WTC11 (cell line): ENCODE results near the gene CCDC57. TPM values are rescaled to one million over a fixed set of nuclear protein-coding genes. Genes with fewer than 3 reads are reported as not detected.

ENCODE experiments used
- CREB1 ChIP-seq: sonication (generic); formaldehyde crosslinking; IDR thresholded peaks from 2 replicates; pipeline ENCODE4 v1.8.0; 2023; ENCODE audit warnings: mild to moderate bottlenecking, missing genetic modification reagents
- CREM ChIP-seq: sonication (generic); formaldehyde crosslinking; IDR thresholded peaks from 2 replicates; pipeline ENCODE4 v1.8.1; 2022; ENCODE audit warnings: mild to moderate bottlenecking, missing genetic modification reagents, moderate library complexity
- ELF4 ChIP-seq: sonication (generic); formaldehyde crosslinking; IDR thresholded peaks from 2 replicates; pipeline ENCODE4 v1.8.1; 2022; ENCODE audit warnings: low read depth, mild to moderate bottlenecking, moderate library complexity, missing genetic modification reagents
- EMX1 ChIP-seq: fragments of 250-450 bp; sonication (Bioruptor Pico); IDR thresholded peaks from 2 replicates; pipeline ENCODE4 v1.8.0; 2021; ENCODE audit warnings: mild to moderate bottlenecking
- ESRRA ChIP-seq: sonication (generic); formaldehyde crosslinking; IDR thresholded peaks from 2 replicates; pipeline ENCODE4 v1.8.1; 2022; ENCODE audit warnings: mild to moderate bottlenecking, missing genetic modification reagents, borderline replicate concordance
- FOXJ3 ChIP-seq: sonication (generic); formaldehyde crosslinking; IDR thresholded peaks from 2 replicates; pipeline ENCODE4 v1.9.0; 2021; ENCODE audit warnings: missing genetic modification reagents, mild to moderate bottlenecking, borderline replicate concordance
- FOXP1 ChIP-seq: sonication (generic); formaldehyde crosslinking; IDR thresholded peaks from 2 replicates; pipeline ENCODE4 v1.8.0; 2022; ENCODE audit warnings: missing genetic modification reagents, mild to moderate bottlenecking, moderate library complexity, borderline replicate concordance
- GABPB1 ChIP-seq: sonication (generic); formaldehyde crosslinking; IDR thresholded peaks from 2 replicates; pipeline ENCODE4 v1.8.1; 2023; ENCODE audit warnings: mild to moderate bottlenecking, missing genetic modification reagents
- GTF2I ChIP-seq: fragments of 250-450 bp; sonication (Bioruptor Pico); conservative IDR thresholded peaks from 2 replicates; pipeline ENCODE4 v1.4.0; 2021; ENCODE audit warnings: mild to moderate bottlenecking
- HMGA2 ChIP-seq: fragments of 250-450 bp; sonication (Bioruptor Pico); IDR thresholded peaks from 2 replicates; pipeline ENCODE4 v1.4.0; 2021; ENCODE audit warnings: mild to moderate bottlenecking, moderate library complexity
- KAT7 ChIP-seq: sonication (generic); formaldehyde crosslinking; IDR thresholded peaks from 2 replicates; pipeline ENCODE4 v1.8.1; 2023; ENCODE audit warnings: missing genetic modification reagents, mild to moderate bottlenecking, borderline replicate concordance
- MLX ChIP-seq: sonication (generic); formaldehyde crosslinking; IDR thresholded peaks from 2 replicates; pipeline ENCODE4 v1.8.1; 2023; ENCODE audit warnings: mild to moderate bottlenecking, missing genetic modification reagents, moderate library complexity
- NFATC4 ChIP-seq: fragments of 250-450 bp; sonication (Bioruptor Pico); IDR thresholded peaks from 2 replicates; pipeline ENCODE4 v1.9.0; 2021; ENCODE audit warnings: mild to moderate bottlenecking
- NR3C1 ChIP-seq: sonication (generic); formaldehyde crosslinking; conservative IDR thresholded peaks from 2 replicates; pipeline ENCODE4 v1.8.1; 2023; ENCODE audit warnings: low read depth, mild to moderate bottlenecking, missing genetic modification reagents
- OVOL2 ChIP-seq: fragments of 250-450 bp; sonication (Bioruptor Pico); IDR thresholded peaks from 2 replicates; pipeline ENCODE4 v1.9.0; 2021; ENCODE audit warnings: mild to moderate bottlenecking, borderline replicate concordance
- PRRX2 ChIP-seq: fragments of 250-450 bp; sonication (Bioruptor Pico); IDR thresholded peaks from 2 replicates; pipeline ENCODE4 v1.8.0; 2021; ENCODE audit warnings: mild to moderate bottlenecking
- SMAD4 ChIP-seq: sonication (generic); formaldehyde crosslinking; IDR thresholded peaks from 2 replicates; pipeline ENCODE4 v1.8.0; 2022; ENCODE audit warnings: mild to moderate bottlenecking, missing genetic modification reagents
- SOX15 ChIP-seq: fragments of 250-450 bp; sonication (Bioruptor Pico); IDR thresholded peaks from 2 replicates; pipeline ENCODE4 v1.9.0; 2021; ENCODE audit warnings: mild to moderate bottlenecking
- SP1 ChIP-seq: sonication (generic); formaldehyde crosslinking; conservative IDR thresholded peaks from 2 replicates; pipeline ENCODE4 v1.8.1; 2022; ENCODE audit warnings: missing genetic modification reagents
- ZNF138 ChIP-seq: sonication (generic); formaldehyde crosslinking; conservative IDR thresholded peaks from 2 replicates; pipeline ENCODE4 v1.8.1; 2022; ENCODE audit warnings: mild to moderate bottlenecking, moderate library complexity, missing genetic modification reagents
- ZNF232 ChIP-seq: sonication (generic); formaldehyde crosslinking; IDR thresholded peaks from 2 replicates; pipeline ENCODE4 v1.8.0; 2022; ENCODE audit warnings: mild to moderate bottlenecking, missing genetic modification reagents
- ZNF317 ChIP-seq: sonication (generic); formaldehyde crosslinking; IDR thresholded peaks from 2 replicates; pipeline ENCODE4 v1.8.1; 2023; ENCODE audit warnings: low read depth, mild to moderate bottlenecking, moderate library complexity, missing genetic modification reagents, borderline replicate concordance
- ZNF423 ChIP-seq: fragments of 250-450 bp; sonication (Bioruptor Pico); IDR thresholded peaks from 2 replicates; pipeline ENCODE4 v2.1.2; 2022; ENCODE audit warnings: mild to moderate bottlenecking, moderate library complexity
- ZNF512 ChIP-seq: sonication (generic); formaldehyde crosslinking; IDR thresholded peaks from 2 replicates; pipeline ENCODE4 v1.8.1; 2022; ENCODE audit warnings: missing genetic modification reagents, borderline replicate concordance
- total RNA-seq: library from RNA; stranded (reverse); gene quantifications from 3 replicates; pipeline ENCODE4 v1.2.3, GENCODE V29; 2021
- TF ChIP-seq, protein P1 (sequence below): sonication (generic); formaldehyde crosslinking; IDR thresholded peaks from 2 replicates; pipeline ENCODE4 v1.8.0; 2022; ENCODE audit warnings: mild to moderate bottlenecking, missing genetic modification reagents
- TF ChIP-seq, protein P2 (sequence below): sonication (generic); formaldehyde crosslinking; IDR thresholded peaks from 2 replicates; pipeline ENCODE4 v1.8.1; 2023; ENCODE audit warnings: mild to moderate bottlenecking, missing genetic modification reagents
- TF ChIP-seq, protein P3 (sequence below): fragments of 250-450 bp; sonication (Bioruptor Pico); IDR thresholded peaks from 2 replicates; pipeline ENCODE4 v1.9.0; 2021; ENCODE audit warnings: mild to moderate bottlenecking
- TF ChIP-seq, protein P4 (sequence below): sonication (generic); formaldehyde crosslinking; IDR thresholded peaks from 2 replicates; pipeline ENCODE4 v1.8.0; 2023; ENCODE audit warnings: mild to moderate bottlenecking, missing genetic modification reagents

The CCDC57 gene
- total RNA-seq, 1 experiment from 2014 or later: 20.0 TPM

DNA sequence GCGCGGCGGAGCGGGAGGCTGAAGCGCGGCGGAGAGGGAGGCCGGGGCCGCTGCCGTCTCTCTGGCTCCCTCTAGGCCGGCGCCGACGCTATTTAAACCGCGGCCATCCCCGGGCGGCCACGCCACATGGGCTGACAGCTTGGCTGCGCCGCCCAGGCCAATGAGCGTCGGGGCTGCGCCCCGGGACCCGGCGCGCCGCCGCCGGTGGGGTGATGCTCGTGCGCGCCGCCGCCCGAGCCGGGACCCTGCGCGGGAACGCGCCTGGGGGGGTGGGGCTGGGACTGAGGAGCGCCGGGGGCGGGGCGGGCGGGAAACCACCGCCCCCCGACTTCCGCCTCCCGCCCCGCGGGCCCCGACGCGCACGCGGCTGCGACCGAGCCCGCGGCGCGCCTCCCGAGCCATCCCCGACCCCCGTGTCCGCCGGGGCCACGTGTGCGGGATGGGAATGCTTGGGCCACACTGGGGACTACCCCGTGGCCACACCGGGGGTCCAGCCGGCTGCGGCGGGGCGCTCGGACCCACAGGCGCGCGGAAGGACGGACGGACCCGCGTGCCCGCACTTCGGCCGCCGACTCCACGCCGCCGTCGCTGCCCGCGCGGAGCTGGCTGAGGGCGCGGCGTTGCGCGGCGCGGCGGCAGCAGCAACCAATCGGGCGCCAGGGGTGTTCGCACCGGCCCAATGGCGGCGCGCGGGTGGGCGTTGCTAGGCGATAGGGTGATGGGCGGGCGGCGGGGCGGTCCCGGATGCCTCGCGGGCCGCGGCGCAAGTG is 114.3 kb downstream of the CCDC57 start, which contains the start of gene FASN (continued):
- TF ChIP-seq, protein P1, sequence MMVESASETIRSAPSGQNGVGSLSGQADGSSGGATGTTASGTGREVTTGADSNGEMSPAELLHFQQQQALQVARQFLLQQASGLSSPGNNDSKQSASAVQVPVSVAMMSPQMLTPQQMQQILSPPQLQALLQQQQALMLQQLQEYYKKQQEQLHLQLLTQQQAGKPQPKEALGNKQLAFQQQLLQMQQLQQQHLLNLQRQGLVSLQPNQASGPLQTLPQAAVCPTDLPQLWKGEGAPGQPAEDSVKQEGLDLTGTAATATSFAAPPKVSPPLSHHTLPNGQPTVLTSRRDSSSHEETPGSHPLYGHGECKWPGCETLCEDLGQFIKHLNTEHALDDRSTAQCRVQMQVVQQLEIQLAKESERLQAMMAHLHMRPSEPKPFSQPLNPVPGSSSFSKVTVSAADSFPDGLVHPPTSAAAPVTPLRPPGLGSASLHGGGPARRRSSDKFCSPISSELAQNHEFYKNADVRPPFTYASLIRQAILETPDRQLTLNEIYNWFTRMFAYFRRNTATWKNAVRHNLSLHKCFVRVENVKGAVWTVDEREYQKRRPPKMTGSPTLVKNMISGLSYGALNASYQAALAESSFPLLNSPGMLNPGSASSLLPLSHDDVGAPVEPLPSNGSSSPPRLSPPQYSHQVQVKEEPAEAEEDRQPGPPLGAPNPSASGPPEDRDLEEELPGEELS (CRISPR knock-in tag): peak; percentile 11; the same call in 1 of the 2 replicates
- TF ChIP-seq MLX (CRISPR knock-in tag): no peak
- no peak for TF ChIP-seq CREB1 (CRISPR knock-in tag)
- peak; percentile 18; the same call in 1 of the 2 replicates for TF ChIP-seq EMX1 (CRISPR knock-in tag)
- no peak for TF ChIP-seq OVOL2
- TF ChIP-seq ZNF512: no peak
- TF ChIP-seq GABPB1 (CRISPR knock-in tag): no peak; the same call in 1 of the 2 replicates
- TF ChIP-seq SP1 (CRISPR knock-in tag): peak; percentile 73; the same call in 1 of the 2 replicates
- TF ChIP-seq ZNF423 (CRISPR knock-in tag): no peak; the same call in 1 of the 2 replicates
- TF ChIP-seq CREM: peak; percentile 83
- TF ChIP-seq FOXJ3 (CRISPR knock-in tag): no peak
- TF ChIP-seq SMAD4 (CRISPR knock-in tag): no peak
- no peak for TF ChIP-seq NR3C1 (CRISPR knock-in tag)
- no peak for TF ChIP-seq ELF4 (CRISPR knock-in tag)
- TF ChIP-seq, protein P2, sequence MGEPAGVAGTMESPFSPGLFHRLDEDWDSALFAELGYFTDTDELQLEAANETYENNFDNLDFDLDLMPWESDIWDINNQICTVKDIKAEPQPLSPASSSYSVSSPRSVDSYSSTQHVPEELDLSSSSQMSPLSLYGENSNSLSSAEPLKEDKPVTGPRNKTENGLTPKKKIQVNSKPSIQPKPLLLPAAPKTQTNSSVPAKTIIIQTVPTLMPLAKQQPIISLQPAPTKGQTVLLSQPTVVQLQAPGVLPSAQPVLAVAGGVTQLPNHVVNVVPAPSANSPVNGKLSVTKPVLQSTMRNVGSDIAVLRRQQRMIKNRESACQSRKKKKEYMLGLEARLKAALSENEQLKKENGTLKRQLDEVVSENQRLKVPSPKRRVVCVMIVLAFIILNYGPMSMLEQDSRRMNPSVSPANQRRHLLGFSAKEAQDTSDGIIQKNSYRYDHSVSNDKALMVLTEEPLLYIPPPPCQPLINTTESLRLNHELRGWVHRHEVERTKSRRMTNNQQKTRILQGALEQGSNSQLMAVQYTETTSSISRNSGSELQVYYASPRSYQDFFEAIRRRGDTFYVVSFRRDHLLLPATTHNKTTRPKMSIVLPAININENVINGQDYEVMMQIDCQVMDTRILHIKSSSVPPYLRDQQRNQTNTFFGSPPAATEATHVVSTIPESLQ (CRISPR knock-in tag): no peak
- no peak; the same call in 1 of the 2 replicates for TF ChIP-seq ZNF232 (CRISPR knock-in tag)
- TF ChIP-seq, protein P3, sequence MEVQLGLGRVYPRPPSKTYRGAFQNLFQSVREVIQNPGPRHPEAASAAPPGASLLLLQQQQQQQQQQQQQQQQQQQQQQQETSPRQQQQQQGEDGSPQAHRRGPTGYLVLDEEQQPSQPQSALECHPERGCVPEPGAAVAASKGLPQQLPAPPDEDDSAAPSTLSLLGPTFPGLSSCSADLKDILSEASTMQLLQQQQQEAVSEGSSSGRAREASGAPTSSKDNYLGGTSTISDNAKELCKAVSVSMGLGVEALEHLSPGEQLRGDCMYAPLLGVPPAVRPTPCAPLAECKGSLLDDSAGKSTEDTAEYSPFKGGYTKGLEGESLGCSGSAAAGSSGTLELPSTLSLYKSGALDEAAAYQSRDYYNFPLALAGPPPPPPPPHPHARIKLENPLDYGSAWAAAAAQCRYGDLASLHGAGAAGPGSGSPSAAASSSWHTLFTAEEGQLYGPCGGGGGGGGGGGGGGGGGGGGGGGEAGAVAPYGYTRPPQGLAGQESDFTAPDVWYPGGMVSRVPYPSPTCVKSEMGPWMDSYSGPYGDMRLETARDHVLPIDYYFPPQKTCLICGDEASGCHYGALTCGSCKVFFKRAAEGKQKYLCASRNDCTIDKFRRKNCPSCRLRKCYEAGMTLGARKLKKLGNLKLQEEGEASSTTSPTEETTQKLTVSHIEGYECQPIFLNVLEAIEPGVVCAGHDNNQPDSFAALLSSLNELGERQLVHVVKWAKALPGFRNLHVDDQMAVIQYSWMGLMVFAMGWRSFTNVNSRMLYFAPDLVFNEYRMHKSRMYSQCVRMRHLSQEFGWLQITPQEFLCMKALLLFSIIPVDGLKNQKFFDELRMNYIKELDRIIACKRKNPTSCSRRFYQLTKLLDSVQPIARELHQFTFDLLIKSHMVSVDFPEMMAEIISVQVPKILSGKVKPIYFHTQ (CRISPR knock-in tag): no peak
- TF ChIP-seq ZNF138 (CRISPR knock-in tag): no peak
- 0 out of 2 replicates have a peak, but pooled peaks have one; percentile 30 for TF ChIP-seq ZNF317
- no peak for TF ChIP-seq PRRX2 (CRISPR knock-in tag)
- TF ChIP-seq KAT7 (CRISPR knock-in tag): peak; percentile 50; the same call in 1 of the 2 replicates
- no peak for TF ChIP-seq GTF2I (CRISPR knock-in tag)
- TF ChIP-seq, protein P4, sequence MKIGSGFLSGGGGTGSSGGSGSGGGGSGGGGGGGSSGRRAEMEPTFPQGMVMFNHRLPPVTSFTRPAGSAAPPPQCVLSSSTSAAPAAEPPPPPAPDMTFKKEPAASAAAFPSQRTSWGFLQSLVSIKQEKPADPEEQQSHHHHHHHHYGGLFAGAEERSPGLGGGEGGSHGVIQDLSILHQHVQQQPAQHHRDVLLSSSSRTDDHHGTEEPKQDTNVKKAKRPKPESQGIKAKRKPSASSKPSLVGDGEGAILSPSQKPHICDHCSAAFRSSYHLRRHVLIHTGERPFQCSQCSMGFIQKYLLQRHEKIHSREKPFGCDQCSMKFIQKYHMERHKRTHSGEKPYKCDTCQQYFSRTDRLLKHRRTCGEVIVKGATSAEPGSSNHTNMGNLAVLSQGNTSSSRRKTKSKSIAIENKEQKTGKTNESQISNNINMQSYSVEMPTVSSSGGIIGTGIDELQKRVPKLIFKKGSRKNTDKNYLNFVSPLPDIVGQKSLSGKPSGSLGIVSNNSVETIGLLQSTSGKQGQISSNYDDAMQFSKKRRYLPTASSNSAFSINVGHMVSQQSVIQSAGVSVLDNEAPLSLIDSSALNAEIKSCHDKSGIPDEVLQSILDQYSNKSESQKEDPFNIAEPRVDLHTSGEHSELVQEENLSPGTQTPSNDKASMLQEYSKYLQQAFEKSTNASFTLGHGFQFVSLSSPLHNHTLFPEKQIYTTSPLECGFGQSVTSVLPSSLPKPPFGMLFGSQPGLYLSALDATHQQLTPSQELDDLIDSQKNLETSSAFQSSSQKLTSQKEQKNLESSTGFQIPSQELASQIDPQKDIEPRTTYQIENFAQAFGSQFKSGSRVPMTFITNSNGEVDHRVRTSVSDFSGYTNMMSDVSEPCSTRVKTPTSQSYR (CRISPR knock-in tag): no peak
- TF ChIP-seq NFATC4: peak; percentile 28; the same call in 1 of the 2 replicates
- peak; percentile 30; the same call in 1 of the 2 replicates for TF ChIP-seq ESRRA (CRISPR knock-in tag)
- no peak for TF ChIP-seq SOX15 (CRISPR knock-in tag)
- peak; percentile 79; the same call in 1 of the 2 replicates for TF ChIP-seq FOXP1
- TF ChIP-seq HMGA2 (CRISPR knock-in tag): no peak
